SK-N-SH (cell line): Measurements from ENCODE around the gene XCR1. TPM values are rescaled to one million over a fixed set of nuclear protein-coding genes. Genes with fewer than 3 reads are reported as not detected.

ENCODE experiments used
- CTCF ChIA-PET: fragments of 300-600, 350-600 bp; formaldehyde crosslinking; extraction: SDS; loops from one replicate; lab custom pipeline; 2021; lab: Yijun Ruan, JAX
- POLR2A ChIA-PET: fragments of 350-600 bp; sonication (Branson Sonifier 250); formaldehyde crosslinking; extraction: SDS; loops from one replicate; lab custom pipeline; 2020; ENCODE audit warnings: antibody characterized with exemption, inconsistent platforms; lab: Yijun Ruan, JAX
- DNase-seq: peaks from one replicate; pipeline ENCODE4 v3.0.0; 2012
- H2AFZ ChIP-seq: fragments of 200-600 bp; sonication (generic); 2 replicates; pipeline ENCODE4 v1.8.1; 2016; ENCODE audit warnings: antibody characterized with exemption, mild to moderate bottlenecking, low read depth
- H3F3A ChIP-seq: fragments of 200-600 bp; sonication (generic); replicated peaks from 2 replicates; pipeline ENCODE3; 2016; ENCODE audit warnings: antibody characterized with exemption, mild to moderate bottlenecking; ENCODE audit not compliant: insufficient read depth
- H3K27ac ChIP-seq, 2 experiments: fragments of 200-500 bp in 1 of 2; fragments of 200-600 bp in 1 of 2; sonication (Bioruptor generic) in 1 of 2; sonication (generic), shearing (Covaris generic) in 1 of 2; 2 replicates each; pipeline versions ENCODE4 v1.5.1 to v1.6.1; 2014 to 2016; ENCODE audit warnings: low read depth in 2 of 2, inconsistent platforms in 1 of 2, low read length in 1 of 2, mild to moderate bottlenecking in 1 of 2, mixed read lengths in 1 of 2
- H3K27me3 ChIP-seq: fragments of 200-600 bp; sonication (generic), shearing (Covaris generic); 2 replicates; pipeline ENCODE4 v1.6.1; 2016; ENCODE audit warnings: mixed run types; ENCODE audit not compliant: insufficient read depth
- H3K36me3 ChIP-seq, 2 experiments: fragments of 200-500 bp in 1 of 2; fragments of 200-600 bp in 1 of 2; sonication (Bioruptor generic) in 1 of 2; sonication (generic) in 1 of 2; replicated peaks in 1 of 2; 2 replicates each; pipeline versions ENCODE3 to v1.5.1; 2014 to 2016; ENCODE audit warnings: low read length in 1 of 2, mild to moderate bottlenecking in 1 of 2; ENCODE audit not compliant: insufficient read depth in 2 of 2, control insufficient read depth in 1 of 2
- H3K4me1 ChIP-seq, 2 experiments: fragments of 200-500 bp in 1 of 2; fragments of 200-600 bp in 1 of 2; sonication (Bioruptor generic) in 1 of 2; sonication (generic), shearing (Covaris generic) in 1 of 2; 2 replicates each; pipeline versions ENCODE4 v1.5.1 to v1.6.1; 2014 to 2016; ENCODE audit warnings: low read depth in 1 of 2, low read length in 1 of 2, mixed run types in 1 of 2; ENCODE audit not compliant: insufficient read depth in 2 of 2, control insufficient read depth in 1 of 2
- H3K4me2 ChIP-seq: fragments of 200-600 bp; sonication (generic), shearing (Covaris generic); 2 replicates; pipeline ENCODE4 v1.6.1; 2017; ENCODE audit warnings: mixed run types
- H3K4me3 ChIP-seq, 2 experiments: fragments of 200-500 bp in 1 of 2; fragments of 200-600 bp in 1 of 2; sonication (Bioruptor generic) in 1 of 2; sonication (generic), shearing (Covaris generic) in 1 of 2; 2 replicates each; pipeline versions ENCODE4 v1.5.1 to v1.8.1; 2014 to 2016; ENCODE audit warnings: low read depth in 2 of 2, inconsistent platforms in 1 of 2, low read length in 1 of 2, mild to moderate bottlenecking in 1 of 2, mixed read lengths in 1 of 2, moderate library complexity in 1 of 2
- H3K79me2 ChIP-seq: fragments of 200-600 bp; sonication (generic); 2 replicates; pipeline ENCODE4 v1.8.1; 2017; ENCODE audit warnings: mild to moderate bottlenecking; ENCODE audit not compliant: insufficient read depth
- H3K9ac ChIP-seq: fragments of 200-600 bp; sonication (generic); 2 replicates; pipeline ENCODE4 v1.6.1; 2017; ENCODE audit warnings: mixed run types
- H3K9me2 ChIP-seq: fragments of 200-600 bp; sonication (generic); 2 replicates; pipeline ENCODE4 v1.6.1; 2017; ENCODE audit warnings: mixed run types
- H3K9me3 ChIP-seq: fragments of 200-600 bp; sonication (generic); 2 replicates; pipeline ENCODE4 v1.6.1; 2017; ENCODE audit warnings: mixed run types, mild to moderate bottlenecking, moderate library complexity
- H4K20me1 ChIP-seq: fragments of 200-600 bp; sonication (generic); 2 replicates; pipeline ENCODE4 v1.6.1; 2017; ENCODE audit warnings: mild to moderate bottlenecking, mixed run types; ENCODE audit not compliant: insufficient read depth
- EP300 ChIP-seq, 2 experiments: IDR thresholded peaks; 2 replicates each; pipeline versions ENCODE4 v1.4.0 to v1.6.1; 2012; ENCODE audit warnings: borderline replicate concordance in 1 of 2, low read depth in 1 of 2, low read length in 1 of 2
- MEF2A ChIP-seq: IDR thresholded peaks from 2 replicates; pipeline ENCODE4 v1.4.0; 2012; ENCODE audit warnings: low read depth, borderline replicate concordance
- NRF1 ChIP-seq: IDR thresholded peaks from 2 replicates; pipeline ENCODE4 v1.6.1; 2012; ENCODE audit warnings: low read depth, mild to moderate bottlenecking, low read length
- RAD21 ChIP-seq: IDR thresholded peaks from 2 replicates; pipeline ENCODE4 v1.6.1; 2012; ENCODE audit warnings: mild to moderate bottlenecking, low read length
- SMC3 ChIP-seq: IDR thresholded peaks from 2 replicates; pipeline ENCODE4 v1.6.1; 2012; ENCODE audit warnings: low read depth, low read length, improper control_type of control experiment
- TCF12 ChIP-seq: IDR thresholded peaks from 2 replicates; pipeline ENCODE4 v1.4.0; 2012
- WGBS: methylation state at CpG from one replicate; pipeline ENCODE4 v1.1.6; 2017; ENCODE audit warnings: low lambda C conversion rate; 5-methylcytosine and 5-hydroxymethylcytosine counted together
- polyA plus RNA-seq, 3 experiments: library from polyadenylated mRNA; depleted of rRNA; stranded (reverse); fragments of >200 nt; gene quantifications; 2 replicates each; pipeline ENCODE4 v1.2.3, GENCODE V29; 2012
- TF ChIP-seq, protein P1 (sequence below): IDR thresholded peaks from 2 replicates; pipeline ENCODE4 v1.4.0; 2012; ENCODE audit warnings: low read depth
- TF ChIP-seq, protein P2 (sequence below): fragments of 150-350 bp; IDR thresholded peaks from 2 replicates; pipeline ENCODE4 v1.6.1; 2017; ENCODE audit warnings: antibody characterized with exemption, low read length, low read depth, borderline replicate concordance
- TF ChIP-seq, protein P3 (sequence below): IDR thresholded peaks from 2 replicates; pipeline ENCODE4; 2012
- TF ChIP-seq, protein P4 (sequence below): fragments of 200-600 bp; sonication (generic); IDR thresholded peaks from 2 replicates; pipeline ENCODE4 v1.6.1; 2017; ENCODE audit warnings: antibody characterized with exemption, mild to moderate bottlenecking, moderate library complexity
- TF ChIP-seq, protein P5 (sequence below): fragments of 150-350 bp; IDR thresholded peaks from 2 replicates; pipeline ENCODE4 v1.6.1; 2016; ENCODE audit warnings: mild to moderate bottlenecking, low read depth, low read length

XCR1 gene, protein sequence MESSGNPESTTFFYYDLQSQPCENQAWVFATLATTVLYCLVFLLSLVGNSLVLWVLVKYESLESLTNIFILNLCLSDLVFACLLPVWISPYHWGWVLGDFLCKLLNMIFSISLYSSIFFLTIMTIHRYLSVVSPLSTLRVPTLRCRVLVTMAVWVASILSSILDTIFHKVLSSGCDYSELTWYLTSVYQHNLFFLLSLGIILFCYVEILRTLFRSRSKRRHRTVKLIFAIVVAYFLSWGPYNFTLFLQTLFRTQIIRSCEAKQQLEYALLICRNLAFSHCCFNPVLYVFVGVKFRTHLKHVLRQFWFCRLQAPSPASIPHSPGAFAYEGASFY
- not detected in 2 replicates for polyA plus RNA-seq (2012; rRNA removed)
- polyA plus RNA-seq (2012; cell fraction: cytosol; rRNA removed): not detected in 2 replicates
- polyA plus RNA-seq (2012; cell fraction: nucleus; rRNA removed): not detected in 2 replicates

DNA sequence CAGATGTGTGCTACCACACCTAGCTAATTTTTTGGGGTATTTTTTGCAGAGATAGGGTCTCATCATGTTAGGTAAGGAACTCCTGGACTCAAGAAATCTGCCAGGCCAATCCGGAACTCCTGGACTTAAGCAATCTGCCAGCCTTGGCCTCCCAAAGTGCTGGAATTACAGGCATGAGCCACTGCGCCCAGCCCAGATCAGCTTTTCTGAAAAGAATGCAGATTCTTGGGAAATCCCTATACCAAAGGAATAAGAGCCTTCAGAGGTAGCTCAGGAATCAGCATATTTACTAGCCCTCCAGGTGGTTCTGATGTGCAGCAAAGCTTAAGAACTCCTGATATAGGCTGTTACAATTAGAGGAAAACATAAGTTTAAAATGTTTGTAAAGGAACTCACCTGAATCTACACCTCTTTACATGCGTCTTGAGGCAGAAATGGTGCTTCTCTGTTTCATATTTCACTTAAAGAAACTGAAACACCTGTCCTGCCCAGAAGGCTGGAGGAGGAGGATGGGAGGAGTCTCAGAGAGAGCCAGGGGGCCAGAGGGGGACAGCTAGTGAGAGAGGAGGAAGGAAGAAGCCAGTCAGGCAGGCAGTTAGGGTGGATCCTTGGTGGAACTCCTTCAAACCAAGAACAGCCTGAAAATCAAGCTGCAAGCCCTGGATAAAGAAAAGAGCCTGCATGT, at the start of gene XCR1:
TSS of gene XCR1 (minus strand) at position 463 of the 685 bp plus-strand sequence. CDS start 5,536 bp downstream, outside the sequence.
- ChIA-PET POLR2A (no interaction called here), CTCF (interaction anchor here (0.9 to 1.1 kb wide), 3 partner anchors 14 to 98 kb away, joined by 3 read pairs; no protein-coding TSS in a partner anchor)
- H4K20me1 ChIP-seq: no peaks in the 10 kb centered on the region
- no peaks in the 10 kb centered on the region for H3K4me1 ChIP-seq
- H3K27ac ChIP-seq: no peak within 1 kb of the TSS
- H3K4me2 ChIP-seq: no peak within 1 kb of the TSS
- H3K27me3 ChIP-seq: no peaks in the 10 kb centered on the region
- H3K9ac ChIP-seq: no peak within 1 kb of the TSS
- no peaks in the 10 kb centered on the region for H3K36me3 ChIP-seq
- no peaks in the 10 kb centered on the region for H3K79me2 ChIP-seq
- H2AFZ ChIP-seq: no peak within 1 kb of the TSS
- H3K9me3 ChIP-seq: no peaks in the 10 kb centered on the region
- no peak for DNase-seq
- H3F3A ChIP-seq: no peaks in the 10 kb centered on the region
- 24% methylated on average over 3 of the region's 3 CpGs for WGBS
- no peaks in the 10 kb centered on the region for H3K9me2 ChIP-seq
- H3K4me3 ChIP-seq: no peak within 1 kb of the TSS
- TF ChIP-seq EP300 (IDR thresholded peaks at IDR 0.05; ENCODE audit: borderline replicate concordance in 1 of 2, low read depth in 1 of 2, low read length in 1 of 2): no peak
- TF ChIP-seq, protein P1, sequence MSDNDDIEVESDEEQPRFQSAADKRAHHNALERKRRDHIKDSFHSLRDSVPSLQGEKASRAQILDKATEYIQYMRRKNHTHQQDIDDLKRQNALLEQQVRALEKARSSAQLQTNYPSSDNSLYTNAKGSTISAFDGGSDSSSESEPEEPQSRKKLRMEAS: no peak
- TF ChIP-seq RAD21: no peak
- TF ChIP-seq SMC3: no peak
- TF ChIP-seq, protein P2, sequence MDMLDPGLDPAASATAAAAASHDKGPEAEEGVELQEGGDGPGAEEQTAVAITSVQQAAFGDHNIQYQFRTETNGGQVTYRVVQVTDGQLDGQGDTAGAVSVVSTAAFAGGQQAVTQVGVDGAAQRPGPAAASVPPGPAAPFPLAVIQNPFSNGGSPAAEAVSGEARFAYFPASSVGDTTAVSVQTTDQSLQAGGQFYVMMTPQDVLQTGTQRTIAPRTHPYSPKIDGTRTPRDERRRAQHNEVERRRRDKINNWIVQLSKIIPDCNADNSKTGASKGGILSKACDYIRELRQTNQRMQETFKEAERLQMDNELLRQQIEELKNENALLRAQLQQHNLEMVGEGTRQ: no peak
- TF ChIP-seq NRF1: no peak
- TF ChIP-seq MEF2A: no peak
- TF ChIP-seq, protein P3, sequence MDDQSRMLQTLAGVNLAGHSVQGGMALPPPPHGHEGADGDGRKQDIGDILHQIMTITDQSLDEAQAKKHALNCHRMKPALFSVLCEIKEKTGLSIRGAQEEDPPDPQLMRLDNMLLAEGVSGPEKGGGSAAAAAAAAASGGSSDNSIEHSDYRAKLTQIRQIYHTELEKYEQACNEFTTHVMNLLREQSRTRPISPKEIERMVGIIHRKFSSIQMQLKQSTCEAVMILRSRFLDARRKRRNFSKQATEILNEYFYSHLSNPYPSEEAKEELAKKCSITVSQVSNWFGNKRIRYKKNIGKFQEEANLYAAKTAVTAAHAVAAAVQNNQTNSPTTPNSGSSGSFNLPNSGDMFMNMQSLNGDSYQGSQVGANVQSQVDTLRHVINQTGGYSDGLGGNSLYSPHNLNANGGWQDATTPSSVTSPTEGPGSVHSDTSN: no peak

DNA sequence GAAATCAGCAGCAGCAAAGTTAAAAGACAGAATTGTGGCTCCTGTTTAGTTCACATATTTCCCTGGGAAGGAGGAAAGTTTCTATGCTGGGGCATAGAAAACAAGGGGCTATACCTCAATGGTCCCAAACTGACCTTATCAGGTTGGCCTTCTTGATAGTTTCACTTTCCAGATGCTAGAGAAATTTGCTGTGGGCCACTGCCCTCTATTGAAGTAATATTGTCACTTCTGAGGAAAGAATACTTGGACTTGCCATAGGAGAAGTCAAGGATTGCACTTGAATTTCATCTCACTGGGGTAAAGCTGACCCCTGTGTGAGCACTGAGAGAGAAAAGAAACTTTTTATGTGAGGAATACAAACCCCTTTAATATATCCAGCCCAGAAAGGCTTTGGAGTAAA, 49.3 kb upstream of the XCR1 start:
- Histone ChIP-seq H3K9ac (no peak overlapping the region), H3K4me3 (no peak overlapping the region), H2AFZ (no peak overlapping the region), H3K4me2 (no peak overlapping the region), H3K36me3 (no peaks in the 10 kb centered on the region), H3K79me2 (no peaks in the 10 kb centered on the region), H3K9me3 (no peaks in the 10 kb centered on the region), H3K9me2 (no peaks in the 10 kb centered on the region), H4K20me1 (no peaks in the 10 kb centered on the region), H3F3A (no peaks in the 10 kb centered on the region), H3K27me3 (0 out of 2 replicates have a peak, but pooled peaks cover 5% of the 10 kb centered on the region), H3K27ac (no peak overlapping the region), H3K4me1 (no peaks in the 10 kb centered on the region)
- no peak for DNase-seq
- CTCF ChIA-PET: interaction anchor here (1.1 to 8.9 kb wide), 11 partner anchors 11 to 564 kb away, joined by 3 to 280 read pairs (median 27); partner anchors contain the start of gene CXCR6
- TF ChIP-seq, protein P4, sequence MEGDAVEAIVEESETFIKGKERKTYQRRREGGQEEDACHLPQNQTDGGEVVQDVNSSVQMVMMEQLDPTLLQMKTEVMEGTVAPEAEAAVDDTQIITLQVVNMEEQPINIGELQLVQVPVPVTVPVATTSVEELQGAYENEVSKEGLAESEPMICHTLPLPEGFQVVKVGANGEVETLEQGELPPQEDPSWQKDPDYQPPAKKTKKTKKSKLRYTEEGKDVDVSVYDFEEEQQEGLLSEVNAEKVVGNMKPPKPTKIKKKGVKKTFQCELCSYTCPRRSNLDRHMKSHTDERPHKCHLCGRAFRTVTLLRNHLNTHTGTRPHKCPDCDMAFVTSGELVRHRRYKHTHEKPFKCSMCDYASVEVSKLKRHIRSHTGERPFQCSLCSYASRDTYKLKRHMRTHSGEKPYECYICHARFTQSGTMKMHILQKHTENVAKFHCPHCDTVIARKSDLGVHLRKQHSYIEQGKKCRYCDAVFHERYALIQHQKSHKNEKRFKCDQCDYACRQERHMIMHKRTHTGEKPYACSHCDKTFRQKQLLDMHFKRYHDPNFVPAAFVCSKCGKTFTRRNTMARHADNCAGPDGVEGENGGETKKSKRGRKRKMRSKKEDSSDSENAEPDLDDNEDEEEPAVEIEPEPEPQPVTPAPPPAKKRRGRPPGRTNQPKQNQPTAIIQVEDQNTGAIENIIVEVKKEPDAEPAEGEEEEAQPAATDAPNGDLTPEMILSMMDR: peak; percentile 32; the same call in 1 of the 2 replicates
- TF ChIP-seq, protein P5, sequence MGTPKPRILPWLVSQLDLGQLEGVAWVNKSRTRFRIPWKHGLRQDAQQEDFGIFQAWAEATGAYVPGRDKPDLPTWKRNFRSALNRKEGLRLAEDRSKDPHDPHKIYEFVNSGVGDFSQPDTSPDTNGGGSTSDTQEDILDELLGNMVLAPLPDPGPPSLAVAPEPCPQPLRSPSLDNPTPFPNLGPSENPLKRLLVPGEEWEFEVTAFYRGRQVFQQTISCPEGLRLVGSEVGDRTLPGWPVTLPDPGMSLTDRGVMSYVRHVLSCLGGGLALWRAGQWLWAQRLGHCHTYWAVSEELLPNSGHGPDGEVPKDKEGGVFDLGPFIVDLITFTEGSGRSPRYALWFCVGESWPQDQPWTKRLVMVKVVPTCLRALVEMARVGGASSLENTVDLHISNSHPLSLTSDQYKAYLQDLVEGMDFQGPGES: no peak
- no peak for TF ChIP-seq TCF12
- POLR2A ChIA-PET: no interaction called here
